SU-DHL-6 (cell line): ENCODE results near the gene MAP4K3.

Source experiments
- CTCF ChIP-seq: fragments of 200-600 bp; sonication (generic); IDR thresholded peaks from one replicate; pipeline ENCODE4 v1.5.1; 2017; ENCODE audit warnings: antibody characterized with exemption, mild to moderate bottlenecking, low read length, moderate library complexity; ENCODE audit not compliant: insufficient read depth, poor library complexity, severe bottlenecking
- EZH2phosphoT487 ChIP-seq: fragments of 200-600 bp; sonication (generic), shearing (Covaris generic); conservative IDR thresholded peaks from 2 replicates; pipeline ENCODE4 v1.6.1; 2018; ENCODE audit warnings: mild to moderate bottlenecking, antibody characterized with exemption, low read length, moderate library complexity, mixed read lengths

- TF ChIP-seq CTCF (no peak), EZH2phosphoT487 (no peak)
These were observed 116.9 kb downstream of the MAP4K3 start for GRCh38 chr2:39320162-39320561.
